ENCODE results near the gene TRA2A. TPM values are rescaled to one million over a fixed set of nuclear protein-coding genes. Genes with fewer than 3 reads are reported as not detected.
A peak's percentile ranks its signal among the peaks of the same experiment; 100 is the strongest.
"Not testable (repeated sequence)": the region's sequence is repeated elsewhere in the genome, so short reads cannot be mapped to it uniquely, and the experiment has no call there.

Gene TRA2A
- total RNA-seq, 3 donors from 2014 or later (not counting 1 experiment from before 2014, with no cell fraction given): 269 to 385 (median 324) TPM

DNA sequence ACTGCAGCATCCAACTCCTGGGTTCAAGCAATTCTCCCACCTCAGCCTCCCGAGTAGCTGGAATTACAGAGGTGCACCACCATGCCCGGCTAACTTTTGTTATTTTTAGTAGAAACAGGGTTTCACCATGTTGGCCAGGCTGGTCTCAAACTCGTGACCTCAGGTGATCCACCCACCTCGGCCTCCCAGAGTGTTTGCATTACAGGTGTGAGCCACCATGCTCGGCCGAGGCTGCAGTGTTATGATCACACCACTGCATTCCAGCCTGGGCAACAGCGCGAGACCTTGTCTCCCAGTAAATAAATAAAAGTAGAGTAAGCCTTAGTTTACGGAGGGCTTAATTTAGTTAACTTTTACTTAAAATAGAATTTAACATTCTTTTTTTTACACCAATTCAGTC is 37.8 kb downstream of the TRA2A start:
- Mint-ChIP-seq H3K27me3 (ENCODE audit: low read depth in 2 of 2) (no peaks in the 10 kb centered on the region), H3K9me3 (no peaks in the 10 kb centered on the region), H3K27ac (no peak overlapping the region), H3K4me1 (peaks cover 0 to 6% of the 10 kb centered on the region in 2 donors), H3K4me3 (no peak overlapping the region), H3K36me3 (no peaks in the 10 kb centered on the region)
- ATAC-seq (no peak), DNase-seq (no peak)
- Histone ChIP-seq H3K4me1 (ENCODE audit: control insufficient read depth, insufficient read depth, low read length) (peaks cover 14% of the 10 kb centered on the region), H3K9me3 (ENCODE audit: control insufficient read depth, insufficient read depth, low read length) (no peaks in the 10 kb centered on the region), H3K4me3 (ENCODE audit: low read length) (no peak overlapping the region), H3K27ac (ENCODE audit: low read length) (no peak overlapping the region), H3K36me3 (ENCODE audit: control insufficient read depth, insufficient read depth, low read length) (no peaks in the 10 kb centered on the region), H3K27me3 (ENCODE audit: control insufficient read depth, insufficient read depth, low read length) (no peaks in the 10 kb centered on the region)
- intact Hi-C loops (cut with micrococcal nuclease): no loop called here
- 95% methylated on average over 8 of the region's 9 CpGs for WGBS (ENCODE audit: insufficient coverage)
- TF ChIP-seq, protein P1, sequence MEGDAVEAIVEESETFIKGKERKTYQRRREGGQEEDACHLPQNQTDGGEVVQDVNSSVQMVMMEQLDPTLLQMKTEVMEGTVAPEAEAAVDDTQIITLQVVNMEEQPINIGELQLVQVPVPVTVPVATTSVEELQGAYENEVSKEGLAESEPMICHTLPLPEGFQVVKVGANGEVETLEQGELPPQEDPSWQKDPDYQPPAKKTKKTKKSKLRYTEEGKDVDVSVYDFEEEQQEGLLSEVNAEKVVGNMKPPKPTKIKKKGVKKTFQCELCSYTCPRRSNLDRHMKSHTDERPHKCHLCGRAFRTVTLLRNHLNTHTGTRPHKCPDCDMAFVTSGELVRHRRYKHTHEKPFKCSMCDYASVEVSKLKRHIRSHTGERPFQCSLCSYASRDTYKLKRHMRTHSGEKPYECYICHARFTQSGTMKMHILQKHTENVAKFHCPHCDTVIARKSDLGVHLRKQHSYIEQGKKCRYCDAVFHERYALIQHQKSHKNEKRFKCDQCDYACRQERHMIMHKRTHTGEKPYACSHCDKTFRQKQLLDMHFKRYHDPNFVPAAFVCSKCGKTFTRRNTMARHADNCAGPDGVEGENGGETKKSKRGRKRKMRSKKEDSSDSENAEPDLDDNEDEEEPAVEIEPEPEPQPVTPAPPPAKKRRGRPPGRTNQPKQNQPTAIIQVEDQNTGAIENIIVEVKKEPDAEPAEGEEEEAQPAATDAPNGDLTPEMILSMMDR (IDR thresholded peaks at IDR 0.05): no peak

DNA sequence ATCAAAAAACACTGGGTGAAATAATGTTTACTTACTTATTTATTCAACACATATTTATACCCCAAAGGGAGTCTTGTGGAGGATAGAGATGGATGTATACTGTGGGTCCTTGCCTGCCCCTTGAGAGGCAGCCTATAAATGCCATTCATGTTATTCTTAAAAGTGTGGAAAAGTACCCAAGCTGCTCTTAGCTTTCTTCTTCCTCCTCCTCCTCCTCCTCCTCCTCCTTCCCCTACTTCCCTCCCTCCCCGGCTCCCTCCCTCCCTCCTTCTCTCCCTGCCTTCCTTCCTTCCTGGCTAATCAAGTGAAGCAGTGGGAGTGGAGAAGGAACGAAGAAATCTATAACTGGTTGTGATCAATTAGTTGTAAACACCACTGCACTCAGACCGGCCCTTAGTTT is 40.3 kb downstream of the TRA2A start:
- intact Hi-C loops (cut with micrococcal nuclease): no loop called here
- Histone ChIP-seq H3K27me3 (ENCODE audit: control insufficient read depth, insufficient read depth, low read length) (no peaks in the 10 kb centered on the region), H3K9me3 (ENCODE audit: control insufficient read depth, insufficient read depth, low read length) (no peaks in the 10 kb centered on the region), H3K36me3 (ENCODE audit: control insufficient read depth, insufficient read depth, low read length) (no peaks in the 10 kb centered on the region), H3K4me3 (ENCODE audit: low read length) (no peak overlapping the region), H3K4me1 (ENCODE audit: control insufficient read depth, insufficient read depth, low read length) (peaks cover 14% of the 10 kb centered on the region), H3K27ac (ENCODE audit: low read length) (no peak overlapping the region)
- DNase-seq: no peak
- Mint-ChIP-seq H3K27ac (peak overlapping the region in 1 of 2 donors; percentile 80), H3K27me3 (ENCODE audit: low read depth in 2 of 2) (no peaks in the 10 kb centered on the region), H3K36me3 (no peaks in the 10 kb centered on the region), H3K4me3 (peak overlapping the region; percentile 85), H3K9me3 (no peaks in the 10 kb centered on the region), H3K4me1 (peaks cover 0 to 6% of the 10 kb centered on the region in 2 donors)
- ATAC-seq: no peak
- TF ChIP-seq, protein P1 (IDR thresholded peaks at IDR 0.05): no peak
- 60% methylated on average over 1 of the region's 3 CpGs for WGBS (ENCODE audit: insufficient coverage)

DNA sequence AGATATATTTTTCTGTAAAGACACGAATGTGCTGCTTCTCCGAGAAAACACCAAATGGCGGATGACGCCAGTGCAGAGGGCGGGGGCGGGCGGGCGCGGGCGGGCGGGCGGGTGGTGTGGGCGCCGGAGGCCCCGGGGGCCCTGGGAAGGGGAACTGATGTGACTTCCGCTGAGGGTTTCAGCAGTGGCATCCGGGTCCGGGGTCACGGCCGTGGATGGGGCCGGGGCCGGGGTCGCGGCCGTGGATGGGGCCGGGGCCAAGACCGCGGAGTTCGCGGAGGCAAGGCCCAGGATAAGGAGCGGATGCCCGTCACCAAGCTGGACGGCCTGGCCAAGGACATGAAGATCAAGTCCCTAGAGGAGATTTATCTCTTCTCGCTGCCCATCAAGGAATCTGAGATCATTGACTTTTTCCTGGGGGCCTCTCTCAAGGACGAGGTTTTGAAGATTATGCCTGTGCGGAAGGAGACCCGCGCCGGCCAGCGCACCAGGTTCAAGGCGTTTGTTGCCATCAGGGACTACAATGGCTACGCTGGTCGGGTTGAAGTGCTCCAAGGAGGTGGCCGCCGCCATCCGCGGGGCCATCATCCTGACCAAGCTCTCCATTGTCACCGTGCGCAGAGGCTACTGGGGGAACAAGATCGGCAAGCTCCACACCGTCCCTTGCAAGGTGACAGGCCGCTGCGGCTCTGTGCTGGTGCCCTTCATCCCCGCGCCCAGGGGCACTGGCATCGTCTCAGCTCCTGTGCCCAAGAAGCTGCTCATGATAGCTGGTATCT is 41.2 kb downstream of the TRA2A start:
- peak; percentile 90 to 96 (median 93) for ATAC-seq

DNA sequence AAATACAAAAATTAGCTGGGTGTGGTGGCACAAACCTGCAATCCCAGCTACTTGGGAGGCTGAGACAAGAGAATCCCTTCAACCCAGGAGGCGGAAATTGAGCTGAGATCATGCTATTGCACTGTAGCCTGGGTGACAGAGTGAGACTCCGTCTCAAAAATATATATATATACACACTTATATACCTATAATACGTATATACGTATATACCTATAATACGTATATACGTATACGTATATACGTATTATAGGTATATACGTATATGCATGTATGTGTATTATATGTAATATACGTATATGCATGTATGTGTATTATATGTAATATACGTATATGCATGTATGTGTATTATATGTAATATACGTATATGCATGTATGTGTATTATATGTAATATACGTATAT is 43.1 kb downstream of the TRA2A start:
- H3K4me3 ChIP-seq (ENCODE audit: low read length); H3K36me3 ChIP-seq (ENCODE audit: control insufficient read depth, insufficient read depth, low read length); H3K36me3 Mint-ChIP-seq; DNase-seq; H3K27me3 ChIP-seq (ENCODE audit: control insufficient read depth, insufficient read depth, low read length); H3K27ac ChIP-seq (ENCODE audit: low read length); intact Hi-C loops (cut with micrococcal nuclease); H3K4me1 Mint-ChIP-seq; H3K27me3 Mint-ChIP-seq (ENCODE audit: low read depth in 2 of 2); H3K9me3 ChIP-seq (ENCODE audit: control insufficient read depth, insufficient read depth, low read length); H3K27ac Mint-ChIP-seq; H3K9me3 Mint-ChIP-seq; ATAC-seq; H3K4me3 Mint-ChIP-seq: not testable (repeated sequence)
- WGBS (ENCODE audit: insufficient coverage): 100% methylated on average over 1 of the region's 13 CpGs
- H3K4me1 ChIP-seq (ENCODE audit: control insufficient read depth, insufficient read depth, low read length): peaks cover 14% of the 10 kb centered on the region

More for the DNA sequence above, 41.2 kb downstream of the TRA2A start:
- TF ChIP-seq, protein P1 (IDR thresholded peaks at IDR 0.05): no peak
- Histone ChIP-seq H3K27ac (ENCODE audit: low read length) (peak overlapping the region; percentile 76), H3K4me3 (ENCODE audit: low read length) (peak overlapping the region; percentile 74), H3K27me3 (ENCODE audit: control insufficient read depth, insufficient read depth, low read length) (no peaks in the 10 kb centered on the region), H3K4me1 (ENCODE audit: control insufficient read depth, insufficient read depth, low read length) (peaks cover 14% of the 10 kb centered on the region), H3K9me3 (ENCODE audit: control insufficient read depth, insufficient read depth, low read length) (no peaks in the 10 kb centered on the region), H3K36me3 (ENCODE audit: control insufficient read depth, insufficient read depth, low read length) (no peaks in the 10 kb centered on the region)
- Mint-ChIP-seq H3K9me3 (no peaks in the 10 kb centered on the region), H3K27me3 (ENCODE audit: low read depth in 2 of 2) (no peaks in the 10 kb centered on the region), H3K36me3 (no peaks in the 10 kb centered on the region), H3K4me1 (peaks cover 0 to 6% of the 10 kb centered on the region in 2 donors), H3K27ac (peak overlapping the region; percentile 78 to 80), H3K4me3 (peak overlapping the region; percentile 85)
- peak; percentile 42 to 79 for DNase-seq
- WGBS (ENCODE audit: insufficient coverage): 44% methylated on average over 56 of the region's 56 CpGs
- intact Hi-C loops (cut with micrococcal nuclease): no loop called here

Data from natural killer cell (primary cell).